K562 (cell line): ENCODE measurements around the gene CXCL17.

Experiments used
- CBX3 ChIP-seq, 2 experiments: IDR thresholded peaks; 1 replicate in 1 of 2; 2 replicates in 1 of 2; pipeline ENCODE4 v1.6.1; 2012; ENCODE audit warnings: inconsistent platforms in 2 of 2, low read length in 2 of 2, borderline replicate concordance in 1 of 2, control low read depth in 1 of 2
- CUX1 ChIP-seq: fragments of 200-800 bp; sonication (Bioruptor generic); IDR thresholded peaks from 2 replicates; pipeline ENCODE4 v1.6.1; 2016; ENCODE audit warnings: missing genetic modification characterization, missing compliant biosample characterization
- EZH2 ChIP-seq: IDR thresholded peaks from 2 replicates; pipeline ENCODE4 v1.6.1; 2012; ENCODE audit warnings: low read depth, mild to moderate bottlenecking, inconsistent platforms, low read length, borderline replicate concordance
- FOXP1 ChIP-seq: sonication (generic); formaldehyde crosslinking; IDR thresholded peaks from 2 replicates; pipeline ENCODE4 v1.8.0; 2022; ENCODE audit warnings: mild to moderate bottlenecking, missing genetic modification reagents
- GABPA ChIP-seq: fragments of 200-800 bp; sonication (Bioruptor generic); conservative IDR thresholded peaks from 2 replicates; pipeline ENCODE4 v1.6.1; 2016; ENCODE audit warnings: low read depth, missing genetic modification characterization, missing compliant biosample characterization
- HDAC2 ChIP-seq: fragments of 450-650 bp; IDR thresholded peaks from 2 replicates; pipeline ENCODE4 v1.6.1; 2016; ENCODE audit warnings: mild to moderate bottlenecking
- MGA ChIP-seq: fragments of 450-650 bp; IDR thresholded peaks from 2 replicates; pipeline ENCODE4 v1.6.1; 2016; ENCODE audit warnings: mild to moderate bottlenecking, moderate library complexity
- NCOR1 ChIP-seq: fragments of 450-650 bp; IDR thresholded peaks from 2 replicates; pipeline ENCODE4 v1.6.1; 2016; ENCODE audit warnings: mild to moderate bottlenecking, moderate library complexity
- POLR2A ChIP-seq: fragments of 450-650 bp; conservative IDR thresholded peaks from 2 replicates; pipeline ENCODE4 v1.6.1; 2016
- SIN3A ChIP-seq, 2 experiments: fragments of 150-350 bp in 1 of 2; IDR thresholded peaks; 2 replicates each; pipeline ENCODE4 v1.6.1; 2011 to 2016; ENCODE audit warnings: borderline replicate concordance in 2 of 2, low read depth in 2 of 2, low read length in 2 of 2, mild to moderate bottlenecking in 2 of 2, moderate library complexity in 2 of 2; ENCODE audit not compliant: control insufficient read depth in 1 of 2
- SMARCA5 ChIP-seq: fragments of 450-650 bp; IDR thresholded peaks from 2 replicates; pipeline ENCODE4 v1.6.1; 2016
- U2AF1 ChIP-seq: fragments of 200-400 bp; formaldehyde crosslinking; optimal IDR thresholded peaks from 2 replicates; pipeline ENCODE3; 2017; ENCODE audit warnings: mild to moderate bottlenecking, low read depth, low read length, moderate library complexity
- TF ChIP-seq, protein P1 (sequence below), 3 experiments: IDR thresholded peaks in 2 of 3; conservative IDR thresholded peaks in 1 of 3; 2 replicates each; pipeline ENCODE4 v1.5.1; 2011 to 2012; ENCODE audit warnings: low read length in 3 of 3, mild to moderate bottlenecking in 3 of 3, control low read depth in 2 of 3, improper control_type of control experiment in 1 of 3, inconsistent platforms in 1 of 3, low read depth in 1 of 3, mixed read lengths in 1 of 3, moderate library complexity in 1 of 3; ENCODE audit not compliant: insufficient read depth in 2 of 3
- TF ChIP-seq, protein P2 (sequence below), 2 experiments: fragments of 450-650 bp in 1 of 2; sonication (generic) in 1 of 2; formaldehyde crosslinking in 1 of 2; IDR thresholded peaks in 1 of 2; conservative IDR thresholded peaks in 1 of 2; 2 replicates each; pipeline versions ENCODE4 v1.6.1 to v1.8.1; 2016 to 2023; ENCODE audit warnings: mild to moderate bottlenecking in 2 of 2, moderate library complexity in 2 of 2, inconsistent platforms in 1 of 2, missing genetic modification reagents in 1 of 2

GRCh38 chr19:42433503-42434260 is 9.1 kb downstream of the CXCL17 start:
- TF ChIP-seq SIN3A (IDR thresholded peaks at IDR 0.05; ENCODE audit: borderline replicate concordance in 2 of 2, control insufficient read depth in 1 of 2, low read depth in 2 of 2, low read length in 2 of 2) (no peak), MGA (no peak), EZH2 (no peak), GABPA (tag) (peak; percentile 33; the same call in 1 of the 2 replicates), NCOR1 (no peak), FOXP1 (CRISPR knock-in tag) (no peak), HDAC2 (0 out of 2 replicates have a peak, but pooled peaks have one; percentile 22), CBX3 (IDR thresholded peaks at IDR 0.05; ENCODE audit: borderline replicate concordance in 1 of 2, low read length in 2 of 2) (no peak), POLR2A (no peak), SMARCA5 (no peak), U2AF1 (no peak), CUX1 (CRISPR knock-in tag) (no peak)
- TF ChIP-seq, protein P1, sequence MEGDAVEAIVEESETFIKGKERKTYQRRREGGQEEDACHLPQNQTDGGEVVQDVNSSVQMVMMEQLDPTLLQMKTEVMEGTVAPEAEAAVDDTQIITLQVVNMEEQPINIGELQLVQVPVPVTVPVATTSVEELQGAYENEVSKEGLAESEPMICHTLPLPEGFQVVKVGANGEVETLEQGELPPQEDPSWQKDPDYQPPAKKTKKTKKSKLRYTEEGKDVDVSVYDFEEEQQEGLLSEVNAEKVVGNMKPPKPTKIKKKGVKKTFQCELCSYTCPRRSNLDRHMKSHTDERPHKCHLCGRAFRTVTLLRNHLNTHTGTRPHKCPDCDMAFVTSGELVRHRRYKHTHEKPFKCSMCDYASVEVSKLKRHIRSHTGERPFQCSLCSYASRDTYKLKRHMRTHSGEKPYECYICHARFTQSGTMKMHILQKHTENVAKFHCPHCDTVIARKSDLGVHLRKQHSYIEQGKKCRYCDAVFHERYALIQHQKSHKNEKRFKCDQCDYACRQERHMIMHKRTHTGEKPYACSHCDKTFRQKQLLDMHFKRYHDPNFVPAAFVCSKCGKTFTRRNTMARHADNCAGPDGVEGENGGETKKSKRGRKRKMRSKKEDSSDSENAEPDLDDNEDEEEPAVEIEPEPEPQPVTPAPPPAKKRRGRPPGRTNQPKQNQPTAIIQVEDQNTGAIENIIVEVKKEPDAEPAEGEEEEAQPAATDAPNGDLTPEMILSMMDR (IDR thresholded peaks at IDR 0.05 in 2 of 3, conservative IDR thresholded peaks at IDR 0.05 in 1 of 3; ENCODE audit: insufficient read depth in 2 of 3, low read depth in 1 of 3, low read length in 3 of 3), result peak; percentile 94 to 98 (median 95)
- TF ChIP-seq, protein P2, sequence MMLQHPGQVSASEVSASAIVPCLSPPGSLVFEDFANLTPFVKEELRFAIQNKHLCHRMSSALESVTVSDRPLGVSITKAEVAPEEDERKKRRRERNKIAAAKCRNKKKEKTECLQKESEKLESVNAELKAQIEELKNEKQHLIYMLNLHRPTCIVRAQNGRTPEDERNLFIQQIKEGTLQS (IDR thresholded peaks at IDR 0.05), result peak; percentile 56; the same call in 1 of the 2 replicates
- TF ChIP-seq, protein P2 (CRISPR knock-in tag; conservative IDR thresholded peaks at IDR 0.05), result no peak
